Measurements from ENCODE around the gene TMEM17.

Gene TMEM17

GRCh38 chr2:62506421-62506750 is 391 bp upstream of the TMEM17 start:
- no peak for DNase-seq (ENCODE audit: low read depth)
- TF ChIP-seq CTCF (conservative IDR thresholded peaks at IDR 0.05; ENCODE audit: low read length), result no peak
- H3K4me3 ChIP-seq (ENCODE audit: low read length), result peak overlapping the region; percentile 69

- TF ChIP-seq CTCF (conservative IDR thresholded peaks at IDR 0.05; ENCODE audit: low read length), result no peak
- H3K4me3 ChIP-seq (ENCODE audit: low read length), result peak overlapping the region; percentile 69
- peak; percentile 29 for DNase-seq (ENCODE audit: low read depth)
Measured at GRCh38 chr2:62505109-62505749, 766 bp downstream of the TMEM17 start.

- no peak for TF ChIP-seq CTCF (conservative IDR thresholded peaks at IDR 0.05; ENCODE audit: low read length)
- no peak for DNase-seq (ENCODE audit: low read depth)
- H3K4me3 ChIP-seq (ENCODE audit: low read length), result no peak overlapping the region
Measured at GRCh38 chr2:62504657-62505056, 1.3 kb downstream of the TMEM17 start.

- TF ChIP-seq CTCF (conservative IDR thresholded peaks at IDR 0.05; ENCODE audit: low read length), result no peak
- H3K4me3 ChIP-seq (ENCODE audit: low read length), result no peak overlapping the region
- DNase-seq (ENCODE audit: low read depth), result peak; percentile 82
Measured at GRCh38 chr2:62501794-62502500, 4.0 kb downstream of the TMEM17 start.

GRCh38 chr2:62501069-62501468 is 4.9 kb downstream of the TMEM17 start:
- no peak overlapping the region for H3K4me3 ChIP-seq (ENCODE audit: low read length)
- no peak for TF ChIP-seq CTCF (conservative IDR thresholded peaks at IDR 0.05; ENCODE audit: low read length)
- DNase-seq (ENCODE audit: low read depth), result no peak

GRCh38 chr2:62499430-62500060 is 6.5 kb downstream of the TMEM17 start:
- TF ChIP-seq CTCF (conservative IDR thresholded peaks at IDR 0.05; ENCODE audit: low read length), result no peak
- H3K4me3 ChIP-seq (ENCODE audit: low read length), result no peak overlapping the region
- DNase-seq (ENCODE audit: low read depth), result no peak

GRCh38 chr2:62498739-62499138 is 7.3 kb downstream of the TMEM17 start:
- no peak for TF ChIP-seq CTCF (conservative IDR thresholded peaks at IDR 0.05; ENCODE audit: low read length)
- H3K4me3 ChIP-seq (ENCODE audit: low read length), result no peak overlapping the region
- DNase-seq (ENCODE audit: low read depth), result no peak

Data from AG10803 (cell line).